ENCODE results near the gene CAMSAP3. TPM values are rescaled to one million over a fixed set of nuclear protein-coding genes. Genes with fewer than 3 reads are reported as not detected.

The CAMSAP3 gene
- total RNA-seq, 1 donor, result not detected

GRCh38 chr19:7612282-7613274 lies 16.9 kb downstream of the CAMSAP3 start:
- TF ChIP-seq CTCF (IDR thresholded peaks at IDR 0.05; ENCODE audit: extremely low read depth, low read depth, low read length), result no peak
- no peak overlapping the region for H3K4me2 ChIP-seq (ENCODE audit: insufficient read depth, low read length)

GRCh38 chr19:7614859-7615741 lies 19.4 kb downstream of the CAMSAP3 start:
- H2AFZ ChIP-seq (ENCODE audit: low read length), result no peak overlapping the region
- H3K79me2 ChIP-seq (ENCODE audit: insufficient read depth, low read length), result no peaks in the 10 kb centered on the region
- no peak overlapping the region for H3K27ac ChIP-seq (ENCODE audit: low read depth, low read length)
- peaks cover 5% of the 10 kb centered on the region for H4K20me1 ChIP-seq (ENCODE audit: insufficient read depth, low read length)
- no peaks in the 10 kb centered on the region for H3K36me3 ChIP-seq (ENCODE audit: insufficient read depth, low read length)
- no peak overlapping the region for H3K4me3 ChIP-seq (ENCODE audit: insufficient read depth, low read length)
- H3K4me2 ChIP-seq (ENCODE audit: insufficient read depth, low read length), result no peak overlapping the region
- peak; percentile 81 for DNase-seq (ENCODE audit: insufficient read length, low spot score, missing footprints)
- no peaks in the 10 kb centered on the region for H3K4me1 ChIP-seq (ENCODE audit: insufficient read depth, low read length)
- no peak for TF ChIP-seq CTCF (IDR thresholded peaks at IDR 0.05; ENCODE audit: extremely low read depth, low read depth, low read length)
- H3K27me3 ChIP-seq (ENCODE audit: insufficient read depth, low read length), result no peaks in the 10 kb centered on the region
- H3K9me3 ChIP-seq (ENCODE audit: low read depth, low read length), result no peaks in the 10 kb centered on the region

More at GRCh38 chr19:7612282-7613274, 16.9 kb downstream of the CAMSAP3 start:
- no peaks in the 10 kb centered on the region for H3K4me1 ChIP-seq (ENCODE audit: insufficient read depth, low read length)
- DNase-seq (ENCODE audit: insufficient read length, low spot score, missing footprints), result peak; percentile 63
- no peaks in the 10 kb centered on the region for H3K36me3 ChIP-seq (ENCODE audit: insufficient read depth, low read length)
- no peak overlapping the region for H2AFZ ChIP-seq (ENCODE audit: low read length)
- H4K20me1 ChIP-seq (ENCODE audit: insufficient read depth, low read length), result no peaks in the 10 kb centered on the region
- no peak overlapping the region for H3K4me3 ChIP-seq (ENCODE audit: insufficient read depth, low read length)
- no peak overlapping the region for H3K27ac ChIP-seq (ENCODE audit: low read depth, low read length)
- H3K27me3 ChIP-seq (ENCODE audit: insufficient read depth, low read length), result no peaks in the 10 kb centered on the region
- no peaks in the 10 kb centered on the region for H3K9me3 ChIP-seq (ENCODE audit: low read depth, low read length)
- no peaks in the 10 kb centered on the region for H3K79me2 ChIP-seq (ENCODE audit: insufficient read depth, low read length)

GRCh38 chr19:7617172-7617571 lies 21.5 kb downstream of the CAMSAP3 start:
- no peaks in the 10 kb centered on the region for H3K9me3 ChIP-seq (ENCODE audit: low read depth, low read length)
- H3K4me2 ChIP-seq (ENCODE audit: insufficient read depth, low read length), result no peak overlapping the region
- H3K27me3 ChIP-seq (ENCODE audit: insufficient read depth, low read length), result no peaks in the 10 kb centered on the region
- no peak for TF ChIP-seq CTCF (IDR thresholded peaks at IDR 0.05; ENCODE audit: extremely low read depth, low read depth, low read length)
- no peak overlapping the region for H2AFZ ChIP-seq (ENCODE audit: low read length)
- no peak overlapping the region for H3K4me3 ChIP-seq (ENCODE audit: insufficient read depth, low read length)
- no peak for DNase-seq (ENCODE audit: insufficient read length, low spot score, missing footprints)
- no peaks in the 10 kb centered on the region for H3K79me2 ChIP-seq (ENCODE audit: insufficient read depth, low read length)
- H3K36me3 ChIP-seq (ENCODE audit: insufficient read depth, low read length), result peaks cover 9% of the 10 kb centered on the region
- no peak overlapping the region for H3K27ac ChIP-seq (ENCODE audit: low read depth, low read length)
- H3K4me1 ChIP-seq (ENCODE audit: insufficient read depth, low read length), result no peaks in the 10 kb centered on the region
- H4K20me1 ChIP-seq (ENCODE audit: insufficient read depth, low read length), result peaks cover 5% of the 10 kb centered on the region

All from osteoblast (primary cell).